ENCODE results near the gene CNOT4. TPM values are rescaled to one million over a fixed set of nuclear protein-coding genes. Genes with fewer than 3 reads are reported as not detected.

Gene CNOT4
- total RNA-seq, 1 experiment from 2014 or later, result 9.7 TPM

- CTCF ChIA-PET, result no interaction called here
- ATAC-seq, result no peak
- no TSS peak for BruUV-seq (replicated peaks)
- Histone ChIP-seq H4K20me1 (ENCODE audit: low read length) (no peaks in the 10 kb centered on the region), H3K36me3 (ENCODE audit: low read depth, low read length) (no peaks in the 10 kb centered on the region), H3K4me2 (ENCODE audit: low read length) (no peak overlapping the region), H3K9me3 (ENCODE audit: low read length) (no peaks in the 10 kb centered on the region), H3K9me2 (replicated peaks; ENCODE audit: low read length) (no peaks in the 10 kb centered on the region), H3K27ac (ENCODE audit: low read length) (no peak overlapping the region), H3K4me3 (ENCODE audit: low read length) (no peak overlapping the region), H3K79me2 (ENCODE audit: low read length) (no peaks in the 10 kb centered on the region), H3F3A (ENCODE audit: low read length, unreplicated experiment) (no peaks in the 10 kb centered on the region), H3K27me3 (ENCODE audit: low read length) (no peaks in the 10 kb centered on the region), H2AFZ (ENCODE audit: low read length) (no peak overlapping the region), H3K4me1 (ENCODE audit: insufficient read depth, low read length) (peaks cover 4% of the 10 kb centered on the region; the same call in 1 of the 2 replicates), H3K9ac (ENCODE audit: low read length) (no peak overlapping the region)
- intact Hi-C loops (cut with micrococcal nuclease), result no loop called here
- no peak for TF ChIP-seq CTCF (conservative IDR thresholded peaks at IDR 0.05; ENCODE audit: low read depth, low read length)
- no peak for TF ChIP-seq EZH2 (IDR thresholded peaks at IDR 0.05; ENCODE audit: low read length, unreplicated experiment)
- no peak for TF ChIP-seq EZH2phosphoT487 (IDR thresholded peaks at IDR 0.05; ENCODE audit: borderline replicate concordance, low read length)
- DNase-seq, result no peak
- POLR2A ChIA-PET (ENCODE audit: unreplicated experiment), result no interaction called here
These were observed 192.1 kb downstream of the CNOT4 start for GRCh38 chr7:135317676-135318325.

GRCh38 chr7:135316648-135317313, 193.1 kb downstream of the CNOT4 start:
- ATAC-seq, result no peak
- no peak overlapping the region for H3K4me3 ChIP-seq (ENCODE audit: low read length)
- no peaks in the 10 kb centered on the region for H3K9me3 ChIP-seq (ENCODE audit: low read length)
- no peak overlapping the region for H3K27ac ChIP-seq (ENCODE audit: low read length)
- H4K20me1 ChIP-seq (ENCODE audit: low read length), result no peaks in the 10 kb centered on the region
- H3K4me1 ChIP-seq (ENCODE audit: insufficient read depth, low read length), result peaks cover 4% of the 10 kb centered on the region; the same call in 1 of the 2 replicates
- no peaks in the 10 kb centered on the region for H3K79me2 ChIP-seq (ENCODE audit: low read length)
- CTCF ChIA-PET, result no interaction called here
- H3K4me2 ChIP-seq (ENCODE audit: low read length), result no peak overlapping the region
- no peak overlapping the region for H2AFZ ChIP-seq (ENCODE audit: low read length)
- H3K9me2 ChIP-seq (replicated peaks; ENCODE audit: low read length), result no peaks in the 10 kb centered on the region
- H3F3A ChIP-seq (ENCODE audit: low read length, unreplicated experiment), result no peaks in the 10 kb centered on the region
- H3K36me3 ChIP-seq (ENCODE audit: low read depth, low read length), result no peaks in the 10 kb centered on the region
- no peaks in the 10 kb centered on the region for H3K27me3 ChIP-seq (ENCODE audit: low read length)
- intact Hi-C loops (cut with micrococcal nuclease), result no loop called here
- no peak for TF ChIP-seq EZH2phosphoT487 (IDR thresholded peaks at IDR 0.05; ENCODE audit: borderline replicate concordance, low read length)
- TF ChIP-seq EZH2 (IDR thresholded peaks at IDR 0.05; ENCODE audit: low read length, unreplicated experiment), result no peak
- no peak for TF ChIP-seq CTCF (conservative IDR thresholded peaks at IDR 0.05; ENCODE audit: low read depth, low read length)
- POLR2A ChIA-PET (ENCODE audit: unreplicated experiment), result no interaction called here
- BruUV-seq (replicated peaks), result no TSS peak
- DNase-seq, result no peak
- no peak overlapping the region for H3K9ac ChIP-seq (ENCODE audit: low read length)

GRCh38 chr7:135313971-135314370, 195.9 kb downstream of the CNOT4 start:
- H3K9me3 ChIP-seq (ENCODE audit: low read length), result no peaks in the 10 kb centered on the region
- no peaks in the 10 kb centered on the region for H3K9me2 ChIP-seq (replicated peaks; ENCODE audit: low read length)
- H2AFZ ChIP-seq (ENCODE audit: low read length), result no peak overlapping the region
- intact Hi-C loops (cut with micrococcal nuclease), result no loop called here
- H3F3A ChIP-seq (ENCODE audit: low read length, unreplicated experiment), result no peaks in the 10 kb centered on the region
- ChIA-PET CTCF (no interaction called here), POLR2A (ENCODE audit: unreplicated experiment) (no interaction called here)
- H3K4me2 ChIP-seq (ENCODE audit: low read length), result no peak overlapping the region
- no peaks in the 10 kb centered on the region for H3K4me1 ChIP-seq (ENCODE audit: insufficient read depth, low read length)
- TF ChIP-seq CTCF (conservative IDR thresholded peaks at IDR 0.05; ENCODE audit: low read depth, low read length) (no peak), EZH2phosphoT487 (IDR thresholded peaks at IDR 0.05; ENCODE audit: borderline replicate concordance, low read length) (no peak), EZH2 (IDR thresholded peaks at IDR 0.05; ENCODE audit: low read length, unreplicated experiment) (no peak)
- H3K27me3 ChIP-seq (ENCODE audit: low read length), result no peaks in the 10 kb centered on the region
- DNase-seq (no peak), ATAC-seq (no peak)
- no TSS peak for BruUV-seq (replicated peaks)
- no peak overlapping the region for H3K9ac ChIP-seq (ENCODE audit: low read length)
- H4K20me1 ChIP-seq (ENCODE audit: low read length), result no peaks in the 10 kb centered on the region
- no peaks in the 10 kb centered on the region for H3K79me2 ChIP-seq (ENCODE audit: low read length)
- no peaks in the 10 kb centered on the region for H3K36me3 ChIP-seq (ENCODE audit: low read depth, low read length)
- H3K27ac ChIP-seq (ENCODE audit: low read length), result no peak overlapping the region
- H3K4me3 ChIP-seq (ENCODE audit: low read length), result no peak overlapping the region
